Mammary epithelial cell (primary cell): ENCODE results near the gene RACGAP1.

Experiments used
- EZH2 ChIP-seq: IDR thresholded peaks from 2 replicates; pipeline ENCODE4 v1.6.1; 2012; ENCODE audit warnings: low read length, inconsistent platforms, borderline replicate concordance
- TF ChIP-seq, protein P1 (sequence below), 2 donors: IDR thresholded peaks in 1 of 2; conservative IDR thresholded peaks in 1 of 2; 2 replicates each; pipeline ENCODE4 v1.5.1; 2011 to 2012; ENCODE audit warnings: inconsistent platforms in 2 of 2, low read length in 2 of 2, mild to moderate bottlenecking in 2 of 2, control low read depth in 1 of 2, low read depth in 1 of 2; ENCODE audit not compliant: insufficient read depth in 1 of 2; ENCODE audit errors: extremely low read depth in 1 of 2

DNA sequence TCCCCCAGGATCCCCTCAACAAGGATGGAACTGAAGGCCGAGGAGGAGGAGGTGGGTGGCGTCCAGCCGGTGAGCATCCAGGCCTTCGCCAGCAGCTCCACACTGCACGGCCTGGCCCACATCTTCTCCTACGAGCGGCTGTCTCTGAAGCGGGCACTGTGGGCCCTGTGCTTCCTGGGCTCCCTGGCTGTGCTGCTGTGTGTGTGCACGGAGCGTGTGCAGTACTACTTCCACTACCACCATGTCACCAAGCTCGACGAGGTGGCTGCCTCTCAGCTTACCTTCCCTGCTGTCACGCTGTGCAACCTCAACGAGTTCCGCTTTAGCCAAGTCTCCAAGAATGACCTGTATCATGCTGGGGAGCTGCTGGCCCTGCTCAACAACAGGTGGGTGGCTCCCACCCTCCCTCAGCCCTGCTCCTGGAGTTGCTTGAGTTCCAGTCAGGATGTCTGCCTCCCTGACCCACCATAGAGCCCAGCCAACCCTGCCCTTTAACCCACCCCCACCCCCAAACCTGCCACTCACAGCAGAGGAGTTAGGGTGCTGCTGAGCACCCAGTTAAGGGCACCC is 33.5 kb upstream of the RACGAP1 start:
- TF ChIP-seq, protein P1, sequence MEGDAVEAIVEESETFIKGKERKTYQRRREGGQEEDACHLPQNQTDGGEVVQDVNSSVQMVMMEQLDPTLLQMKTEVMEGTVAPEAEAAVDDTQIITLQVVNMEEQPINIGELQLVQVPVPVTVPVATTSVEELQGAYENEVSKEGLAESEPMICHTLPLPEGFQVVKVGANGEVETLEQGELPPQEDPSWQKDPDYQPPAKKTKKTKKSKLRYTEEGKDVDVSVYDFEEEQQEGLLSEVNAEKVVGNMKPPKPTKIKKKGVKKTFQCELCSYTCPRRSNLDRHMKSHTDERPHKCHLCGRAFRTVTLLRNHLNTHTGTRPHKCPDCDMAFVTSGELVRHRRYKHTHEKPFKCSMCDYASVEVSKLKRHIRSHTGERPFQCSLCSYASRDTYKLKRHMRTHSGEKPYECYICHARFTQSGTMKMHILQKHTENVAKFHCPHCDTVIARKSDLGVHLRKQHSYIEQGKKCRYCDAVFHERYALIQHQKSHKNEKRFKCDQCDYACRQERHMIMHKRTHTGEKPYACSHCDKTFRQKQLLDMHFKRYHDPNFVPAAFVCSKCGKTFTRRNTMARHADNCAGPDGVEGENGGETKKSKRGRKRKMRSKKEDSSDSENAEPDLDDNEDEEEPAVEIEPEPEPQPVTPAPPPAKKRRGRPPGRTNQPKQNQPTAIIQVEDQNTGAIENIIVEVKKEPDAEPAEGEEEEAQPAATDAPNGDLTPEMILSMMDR (conservative IDR thresholded peaks at IDR 0.05 in 1 of 2, IDR thresholded peaks at IDR 0.05 in 1 of 2; ENCODE audit: extremely low read depth in 1 of 2, insufficient read depth in 1 of 2, low read depth in 1 of 2, low read length in 2 of 2), result no peak
- TF ChIP-seq EZH2, result no peak
